GM18499 (cell line): Measurements from ENCODE around the gene PIPOX.

ENCODE experiments used
- ATAC-seq: cut with Tn5 transposase; IDR thresholded peaks from one replicate; pipeline ENCODE4 v1.9.1; 2021; ENCODE audit warnings: moderate number of reproducible peaks; ENCODE audit not compliant: insufficient read depth, unreplicated experiment

PIPOX gene

GRCh38 chr17:29093090-29093871 lies 50.3 kb downstream of the PIPOX start:
- no peak for ATAC-seq

GRCh38 chr17:29094101-29094708 lies 51.3 kb downstream of the PIPOX start:
- ATAC-seq: no peak

- no peak for ATAC-seq
These were observed 52.5 kb downstream of the PIPOX start for GRCh38 chr17:29095439-29095838.

GRCh38 chr17:29096094-29096493 lies 53.2 kb downstream of the PIPOX start:
- ATAC-seq: no peak

- ATAC-seq: no peak
These were observed 56.6 kb downstream of the PIPOX start for GRCh38 chr17:29099527-29099926.

GRCh38 chr17:29100296-29100695 lies 57.4 kb downstream of the PIPOX start:
- no peak for ATAC-seq

GRCh38 chr17:29102046-29102445 lies 59.1 kb downstream of the PIPOX start:
- ATAC-seq: no peak

GRCh38 chr17:29102741-29103181 lies 59.8 kb downstream of the PIPOX start:
- no peak for ATAC-seq

- ATAC-seq: no peak
These were observed 60.4 kb downstream of the PIPOX start for GRCh38 chr17:29103341-29103740.
